HG03175 (cell line): Measurements from ENCODE around the gene ADAMTS8.

Experiments used
- ATAC-seq: cut with Tn5 transposase; IDR thresholded peaks from one replicate; pipeline ENCODE4 v1.9.1; 2021; ENCODE audit warnings: mild to moderate bottlenecking, moderate library complexity; ENCODE audit not compliant: unreplicated experiment

ADAMTS8 gene

DNA sequence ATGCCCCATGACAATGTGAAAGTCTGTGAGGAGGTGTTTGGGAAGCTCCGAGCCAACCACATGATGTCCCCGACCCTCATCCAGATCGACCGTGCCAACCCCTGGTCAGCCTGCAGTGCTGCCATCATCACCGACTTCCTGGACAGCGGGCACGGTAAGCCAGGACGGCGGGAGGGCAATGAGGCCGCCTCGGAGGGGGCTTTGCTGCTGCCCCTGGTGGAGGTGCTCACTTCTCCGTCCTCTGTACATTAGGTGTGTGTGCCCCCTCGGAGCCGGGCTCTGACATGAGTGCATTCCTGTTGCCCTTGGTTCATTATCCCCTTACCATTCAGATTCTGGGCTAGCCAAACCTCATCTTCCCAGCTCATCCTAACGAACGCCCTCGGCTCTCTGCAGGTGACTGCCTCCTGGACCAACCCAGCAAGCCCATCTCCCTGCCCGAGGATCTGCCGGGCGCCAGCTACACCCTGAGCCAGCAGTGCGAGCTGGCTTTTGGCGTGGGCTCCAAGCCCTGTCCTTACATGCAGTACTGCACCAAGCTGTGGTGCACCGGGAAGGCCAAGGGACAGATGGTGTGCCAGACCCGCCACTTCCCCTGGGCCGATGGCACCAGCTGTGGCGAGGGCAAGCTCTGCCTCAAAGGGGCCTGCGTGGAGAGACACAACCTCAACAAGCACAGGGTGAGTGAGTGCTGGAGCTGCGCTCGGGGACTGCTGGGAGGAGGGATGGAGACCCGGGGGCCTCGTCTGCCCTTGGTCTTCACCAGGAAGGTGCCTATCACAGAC is 33.9 kb upstream of the ADAMTS8 start:
- ATAC-seq = no peak

GRCh38 chr11:130459521-130459920 is 31.1 kb upstream of the ADAMTS8 start:
- ATAC-seq = no peak

- no peak for ATAC-seq
Observed at GRCh38 chr11:130458410-130458729, 30.0 kb upstream of the ADAMTS8 start.

DNA sequence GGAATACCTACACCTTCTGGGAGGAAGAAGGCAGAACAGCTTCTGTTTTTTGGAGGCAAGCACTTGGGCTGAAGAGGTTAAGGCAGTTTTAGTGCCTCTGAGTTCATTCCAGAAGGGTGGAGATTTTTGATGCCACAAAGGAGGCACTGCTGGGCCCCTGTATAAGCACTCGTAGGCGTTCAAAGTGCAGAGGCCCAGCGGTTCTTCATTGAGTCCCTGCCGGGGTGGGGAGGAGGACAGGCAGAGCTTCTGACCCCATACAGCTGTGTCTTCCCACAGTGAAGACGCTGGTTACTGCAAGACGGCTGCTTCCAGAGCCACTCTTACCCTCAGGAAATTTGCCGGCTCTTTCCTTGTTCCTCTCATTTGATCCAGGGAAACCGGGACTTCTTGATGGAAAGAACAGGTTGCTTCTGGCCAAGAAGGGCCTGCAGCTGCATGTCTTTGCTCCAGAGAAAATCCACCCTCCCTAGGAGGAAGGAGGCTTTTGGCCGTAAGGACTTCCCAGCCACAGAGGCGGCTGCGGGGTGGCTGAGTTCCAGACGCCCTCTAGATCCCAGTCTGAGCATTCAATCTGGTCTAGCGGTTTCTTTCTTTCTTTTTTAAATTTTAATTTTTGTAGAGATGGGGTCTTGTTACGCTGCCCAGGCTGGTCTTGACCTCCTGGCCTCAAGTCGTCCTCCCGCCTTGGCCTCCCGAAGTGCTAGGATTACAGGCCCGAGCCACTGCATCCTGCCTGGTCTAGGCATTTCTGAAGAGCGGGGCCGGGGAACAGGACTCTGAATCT is 29.4 kb upstream of the ADAMTS8 start:
- no peak for ATAC-seq

DNA sequence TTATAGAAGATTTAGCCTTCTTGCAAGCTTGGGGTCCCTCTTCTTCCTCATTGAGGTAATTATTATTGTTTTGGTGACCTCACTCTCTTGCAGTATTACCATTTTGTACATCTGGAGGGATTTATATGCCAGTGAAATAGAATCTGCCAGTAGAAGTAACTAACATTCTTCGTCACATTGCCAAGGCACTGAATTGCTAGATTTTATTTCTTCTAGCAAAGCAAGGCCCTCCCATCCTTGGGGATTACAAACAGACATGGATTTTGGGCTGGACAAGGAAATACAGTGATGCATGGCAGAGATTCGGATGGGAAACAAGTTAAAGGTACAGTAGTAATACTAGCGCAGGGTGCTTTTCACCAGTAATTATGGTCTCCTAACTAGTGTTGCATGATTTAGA is 27.9 kb upstream of the ADAMTS8 start:
- no peak for ATAC-seq

GRCh38 chr11:130455483-130456127 is 27.2 kb upstream of the ADAMTS8 start:
- ATAC-seq = no peak

GRCh38 chr11:130454491-130455252 is 26.3 kb upstream of the ADAMTS8 start:
- no peak for ATAC-seq

DNA sequence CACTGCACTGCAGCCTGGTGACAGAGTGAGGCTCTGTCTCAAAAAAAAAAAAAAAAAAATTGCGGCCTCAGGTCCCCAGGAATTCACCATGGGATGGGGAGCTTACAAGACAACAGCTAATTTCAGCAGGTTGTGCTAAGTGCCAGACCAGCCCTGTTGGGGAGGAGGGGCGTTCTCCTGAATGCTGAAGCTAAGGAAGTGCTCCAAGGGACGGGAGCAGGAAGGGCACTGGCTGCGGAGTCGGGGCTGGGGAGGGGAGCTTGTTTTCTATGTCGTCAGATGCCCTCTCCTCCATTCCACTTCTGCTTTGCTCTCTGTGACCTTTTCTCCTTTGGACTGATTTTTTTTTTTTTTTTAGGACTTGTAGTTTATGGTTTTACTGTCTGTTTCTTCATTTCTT is 24.5 kb upstream of the ADAMTS8 start:
- no peak for ATAC-seq

DNA sequence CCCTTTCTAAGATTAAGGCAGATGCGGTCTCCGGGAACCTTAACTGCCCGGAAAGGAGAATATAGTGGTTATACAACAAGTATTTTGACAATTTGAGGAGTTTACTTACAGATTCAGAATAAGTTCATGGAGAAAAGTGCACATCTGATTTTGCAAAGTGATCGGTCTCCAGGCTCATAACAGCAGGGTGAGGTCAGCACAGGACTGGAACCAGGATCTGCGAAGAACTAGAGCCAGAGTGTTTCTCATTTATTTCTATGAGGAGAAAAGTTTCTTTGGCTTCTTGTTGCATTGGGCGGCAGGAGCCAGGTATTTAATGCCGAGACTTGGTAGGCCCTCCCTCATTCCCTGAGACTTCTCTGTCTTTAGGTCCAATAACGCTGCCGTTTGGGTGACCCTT is 23.8 kb upstream of the ADAMTS8 start:
- no peak for ATAC-seq

DNA sequence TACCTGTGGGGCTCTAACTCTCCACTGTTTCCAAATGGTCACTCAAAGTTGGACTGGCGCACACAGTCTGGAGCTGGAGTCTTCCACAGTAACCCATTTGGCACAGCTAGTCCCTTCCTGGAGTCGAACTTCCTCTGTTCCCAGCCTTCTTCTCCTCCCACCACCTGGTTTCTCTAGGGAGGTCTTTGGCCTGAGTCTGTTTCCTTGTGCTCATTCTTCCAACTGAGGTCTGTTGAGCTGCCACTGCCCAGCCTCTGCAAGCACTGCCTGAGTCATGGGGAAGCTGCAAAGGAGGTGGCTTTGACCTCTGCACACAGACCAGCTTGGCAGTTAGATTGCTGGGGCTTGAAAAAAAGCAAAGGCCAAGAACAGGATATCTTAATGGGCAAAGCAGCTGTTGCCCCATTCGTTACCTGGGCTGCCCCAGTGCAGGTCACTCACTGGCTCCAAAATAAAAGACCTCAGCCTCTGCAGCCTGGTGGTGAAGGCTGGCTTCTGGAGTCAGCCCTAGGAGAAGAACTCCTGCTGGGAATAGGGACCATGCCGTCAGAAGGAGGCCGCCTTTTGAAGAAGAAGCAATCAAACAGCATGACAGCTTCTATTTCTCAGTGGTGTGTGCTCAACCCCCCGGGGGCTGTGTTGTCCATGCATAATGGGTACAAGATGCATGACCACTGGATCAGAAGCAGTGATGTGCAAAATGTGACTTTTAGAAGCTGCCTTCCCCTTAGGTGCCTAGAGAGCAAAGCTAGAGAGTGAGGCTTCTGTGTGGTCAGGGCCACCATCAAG is 23.0 kb upstream of the ADAMTS8 start:
- ATAC-seq = no peak

DNA sequence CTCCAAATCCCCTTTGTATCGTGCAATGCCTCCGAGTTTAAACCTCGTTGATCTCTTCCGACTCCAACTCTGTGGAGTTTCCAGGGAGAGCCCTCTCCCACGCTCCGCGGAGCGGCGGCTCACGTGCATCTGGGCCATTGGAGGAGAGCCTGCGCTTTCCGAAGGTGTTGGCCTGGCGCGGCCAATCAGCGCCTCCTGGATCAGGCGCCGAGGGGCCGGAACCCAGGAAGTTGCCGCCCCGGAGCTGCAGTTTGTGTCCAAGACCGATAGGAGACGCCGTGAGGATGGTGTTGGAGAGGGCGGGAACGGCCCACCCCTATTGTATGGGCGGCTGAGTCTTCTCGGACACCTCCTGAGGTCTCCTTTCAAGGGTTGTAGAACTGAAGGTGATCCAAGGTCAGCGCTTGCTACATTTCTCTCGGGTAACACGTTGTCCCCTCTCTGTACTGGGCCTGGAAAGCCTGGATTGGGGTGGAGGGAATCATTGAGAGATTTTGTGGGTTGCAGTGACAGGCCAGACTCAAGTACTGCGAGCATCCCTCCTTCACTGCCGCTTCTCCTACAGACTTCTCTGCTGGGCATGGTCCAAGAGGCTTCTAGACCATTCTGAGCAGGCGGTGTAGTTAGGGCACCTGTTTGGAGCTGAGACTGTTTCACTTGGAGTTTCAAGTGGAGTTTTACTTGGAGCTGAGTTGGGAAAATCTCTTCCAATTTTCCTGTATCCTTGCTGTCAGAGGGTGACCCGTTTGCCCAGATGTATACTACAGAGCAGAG is 21.8 kb upstream of the ADAMTS8 start:
- ATAC-seq = no peak

- ATAC-seq = no peak
Observed at GRCh38 chr11:130449310-130449990, 21.0 kb upstream of the ADAMTS8 start.

- no peak for ATAC-seq
Observed at GRCh38 chr11:130448416-130449309, 20.3 kb upstream of the ADAMTS8 start, which contains the start of gene ADAMTS15. Gene ADAMTS15, plus strand, starts transcription at chr11:130448645. Its CDS starts 329 bp downstream, at chr11:130448974.

DNA sequence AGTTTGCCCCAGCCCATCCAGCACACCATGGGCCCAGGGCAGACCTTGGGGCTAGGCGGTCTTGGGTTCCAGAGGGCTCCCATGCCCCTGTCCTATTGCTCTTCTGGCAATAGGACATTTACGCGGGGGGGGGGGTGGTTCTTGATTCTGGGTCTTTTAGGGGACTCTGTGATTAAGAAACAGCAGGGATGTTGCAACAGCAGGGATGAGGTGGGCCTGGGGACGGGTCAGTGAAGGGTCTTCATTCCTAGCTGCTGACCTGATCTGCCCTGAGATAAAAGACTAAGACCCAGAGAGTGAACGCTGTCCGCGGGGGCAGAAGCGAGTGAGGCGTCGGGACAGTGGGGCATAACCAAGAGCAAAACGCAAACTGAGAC is 19.6 kb upstream of the ADAMTS8 start:
- no peak for ATAC-seq

DNA sequence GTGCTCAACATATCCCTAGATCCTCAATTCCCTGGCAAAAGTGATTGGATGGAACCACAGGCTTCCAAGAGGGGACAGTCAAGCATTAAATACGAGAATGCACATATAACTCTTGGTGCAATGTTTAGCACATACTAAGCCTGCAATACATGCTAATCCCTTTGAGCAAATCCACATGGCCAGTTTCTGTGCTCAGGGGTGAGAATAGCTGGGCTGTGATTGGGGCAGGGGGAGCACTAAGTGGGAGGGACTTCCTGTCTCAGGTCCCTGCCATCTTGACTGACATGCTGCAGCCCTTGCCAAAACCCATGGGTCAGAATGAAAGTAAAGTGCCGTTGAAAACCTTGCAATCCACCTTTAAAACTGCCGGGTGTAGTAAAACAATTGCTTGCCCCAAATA is 17.4 kb upstream of the ADAMTS8 start:
- no peak for ATAC-seq

DNA sequence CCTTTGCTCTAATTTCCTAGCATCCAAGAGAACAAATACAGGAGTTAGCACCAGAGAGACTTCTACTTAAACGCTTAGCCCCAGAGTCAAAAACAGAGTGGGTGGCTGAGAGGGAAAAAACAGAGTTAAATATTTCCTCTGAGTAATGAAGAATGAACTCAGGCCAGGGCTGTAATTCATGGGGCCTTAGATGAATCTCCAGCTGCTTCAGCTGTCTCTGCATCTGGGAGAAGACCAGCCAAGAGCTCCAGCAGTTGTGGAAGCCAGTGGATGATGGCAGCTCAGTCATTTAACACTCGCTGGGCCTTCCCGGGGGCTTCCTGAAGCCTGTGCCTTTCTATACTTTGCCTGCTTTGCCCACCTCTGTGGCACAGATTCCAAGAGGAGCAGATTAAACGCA is 14.3 kb upstream of the ADAMTS8 start:
- ATAC-seq = no peak

- ATAC-seq = no peak
Observed at GRCh38 chr11:130441719-130442118, 13.3 kb upstream of the ADAMTS8 start.

DNA sequence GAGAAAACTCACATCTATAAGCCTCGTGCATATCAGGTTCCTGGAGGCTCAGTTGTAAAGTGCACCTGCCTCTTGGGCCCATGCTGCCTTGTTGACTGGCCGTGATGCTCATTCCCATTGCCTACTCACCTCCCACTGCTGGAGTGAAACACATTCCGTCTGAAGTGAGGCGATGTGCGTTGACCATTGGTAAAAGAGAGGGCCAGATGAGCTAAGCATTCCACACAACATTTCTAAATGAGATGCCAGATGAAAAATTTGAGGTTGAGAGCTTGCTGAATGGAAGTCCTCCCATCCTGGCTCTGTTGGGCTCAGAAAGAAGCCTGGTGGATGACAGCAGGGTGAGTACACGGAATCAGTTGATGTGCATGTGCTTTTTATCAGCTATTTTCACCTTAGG is 11.5 kb upstream of the ADAMTS8 start:
- ATAC-seq = no peak
